Trophoblast cell (in vitro differentiated cells and primary cell): ENCODE data around the gene DICER1.

Experiments
- DNase-seq, 2 donors: peaks; one replicate each; pipeline ENCODE4 v3.0.0-alpha.2; 2016
- H2AFZ ChIP-seq: 2 replicates; pipeline ENCODE4 v1.6.1; 2013; ENCODE audit warnings: low read length, moderate library complexity, mild to moderate bottlenecking; ENCODE audit not compliant: insufficient read depth, poor library complexity
- H2AK5ac ChIP-seq: 2 replicates; pipeline ENCODE4 v1.6.1; 2013; ENCODE audit warnings: mild to moderate bottlenecking, low read length
- H2BK120ac ChIP-seq: 2 replicates; pipeline ENCODE4 v1.6.1; 2013; ENCODE audit warnings: low read length, mild to moderate bottlenecking, moderate library complexity; ENCODE audit not compliant: insufficient read depth, poor library complexity
- H2BK12ac ChIP-seq: 2 replicates; pipeline ENCODE4 v1.6.1; 2013; ENCODE audit warnings: mild to moderate bottlenecking, low read length, moderate library complexity
- H2BK5ac ChIP-seq: 2 replicates; pipeline ENCODE4 v1.6.1; 2013; ENCODE audit warnings: low read length, low read depth, moderate library complexity, mild to moderate bottlenecking; ENCODE audit not compliant: poor library complexity
- H3K14ac ChIP-seq: 2 replicates; pipeline ENCODE4 v1.6.1; 2013; ENCODE audit warnings: mild to moderate bottlenecking, low read length
- H3K18ac ChIP-seq: 2 replicates; pipeline ENCODE4 v1.6.1; 2013; ENCODE audit warnings: mild to moderate bottlenecking, low read length
- H3K23ac ChIP-seq: 2 replicates; pipeline ENCODE4 v1.6.1; 2013; ENCODE audit warnings: low read length
- H3K27ac ChIP-seq: 2 replicates; pipeline ENCODE4 v1.5.1; 2013; ENCODE audit warnings: low read depth, mild to moderate bottlenecking, inconsistent platforms, low read length, moderate library complexity
- H3K27me3 ChIP-seq: 2 replicates; pipeline ENCODE4 v1.6.1; 2013; ENCODE audit warnings: inconsistent platforms, mild to moderate bottlenecking, low read length, moderate library complexity; ENCODE audit not compliant: insufficient read depth
- H3K36me3 ChIP-seq, 2 experiments: 1 replicate in 1 of 2; 2 replicates in 1 of 2; pipeline ENCODE4 v1.6.1; 2013; ENCODE audit warnings: low read length in 2 of 2, mild to moderate bottlenecking in 2 of 2, moderate library complexity in 1 of 2; ENCODE audit not compliant: insufficient read depth in 2 of 2, control insufficient read depth in 1 of 2
- H3K4ac ChIP-seq: 2 replicates; pipeline ENCODE4 v1.6.1; 2013; ENCODE audit warnings: low read depth, mild to moderate bottlenecking, low read length, moderate library complexity
- H3K4me1 ChIP-seq, 2 experiments: 1 replicate in 1 of 2; 2 replicates in 1 of 2; pipeline ENCODE4 v1.6.1; 2013; ENCODE audit warnings: low read length in 2 of 2, mild to moderate bottlenecking in 2 of 2, moderate library complexity in 1 of 2; ENCODE audit not compliant: insufficient read depth in 2 of 2, control insufficient read depth in 1 of 2
- H3K4me2 ChIP-seq: 2 replicates; pipeline ENCODE4 v1.6.1; 2013; ENCODE audit warnings: inconsistent platforms, mild to moderate bottlenecking, low read length, moderate library complexity
- H3K4me3 ChIP-seq: 2 replicates; pipeline ENCODE4 v1.5.1; 2013; ENCODE audit warnings: mild to moderate bottlenecking, low read depth, low read length, inconsistent platforms
- H3K79me1 ChIP-seq: one replicate; pipeline ENCODE4 v1.6.1; 2013; ENCODE audit warnings: low read length
- H3K79me2 ChIP-seq: 2 replicates; pipeline ENCODE4 v1.6.1; 2013; ENCODE audit warnings: low read length, mild to moderate bottlenecking; ENCODE audit not compliant: control insufficient read depth, insufficient read depth, poor library complexity
- H3K9ac ChIP-seq: 2 replicates; pipeline ENCODE4 v1.6.1; 2013; ENCODE audit warnings: mild to moderate bottlenecking, low read length
- H3K9me3 ChIP-seq: 2 replicates; pipeline ENCODE4 v1.6.1; 2013; ENCODE audit warnings: low read depth, mild to moderate bottlenecking, control low read depth, inconsistent platforms, low read length; ENCODE audit not compliant: insufficient read depth
- H4K12ac ChIP-seq: 2 replicates; pipeline ENCODE4 v1.6.1; 2013; ENCODE audit warnings: low read depth, mild to moderate bottlenecking, low read length, moderate library complexity
- H4K8ac ChIP-seq: 2 replicates; pipeline ENCODE4 v1.6.1; 2013; ENCODE audit warnings: low read depth, mild to moderate bottlenecking, low read length, moderate library complexity
- H4K91ac ChIP-seq: one replicate; pipeline ENCODE4 v1.6.1; 2013; ENCODE audit warnings: low read depth, mild to moderate bottlenecking, low read length, moderate library complexity
- WGBS: extraction: QIAGEN DNeasy Blood & Tissue Kit; methylation state at CpG from one replicate; pipeline ENCODE4 v1.1.7; 2013; ENCODE audit warnings: missing lambda C conversion rate; ENCODE audit not compliant: insufficient read length, insufficient coverage; ENCODE audit errors: extremely low coverage; 5-methylcytosine and 5-hydroxymethylcytosine counted together

The DICER1 gene

GRCh38 chr14:95125915-95126314 is 31.4 kb downstream of the DICER1 start:
- Histone ChIP-seq H3K4me2 (no peak overlapping the region), H3K9ac (no peak overlapping the region), H3K36me3 (peaks cover 3 to 13% of the 10 kb centered on the region in 2 experiments), H3K23ac (no peak overlapping the region), H3K9me3 (no peaks in the 10 kb centered on the region), H3K79me1 (no peaks in the 10 kb centered on the region), H4K91ac (no peak overlapping the region), H3K18ac (no peak overlapping the region), H2BK12ac (no peak overlapping the region), H3K4me3 (no peak overlapping the region), H4K8ac (no peak overlapping the region), H3K4ac (no peak overlapping the region), H3K14ac (no peak overlapping the region), H3K79me2 (no peaks in the 10 kb centered on the region), H2BK120ac (no peak overlapping the region), H3K4me1 (no peaks in the 10 kb centered on the region), H2AFZ (no peak overlapping the region), H4K12ac (no peak overlapping the region), H3K27me3 (no peaks in the 10 kb centered on the region), H2BK5ac (no peak overlapping the region), H3K27ac (no peak overlapping the region), H2AK5ac (no peak overlapping the region)
- no peak for DNase-seq
- WGBS: no CpG with 5 or more reads among the region's 4 CpGs

- H3K9ac ChIP-seq: no peak overlapping the region
Measured at GRCh38 chr14:95125221-95125620, 32.1 kb downstream of the DICER1 start.

GRCh38 chr14:95123891-95124579 is 33.3 kb downstream of the DICER1 start:
- H3K18ac ChIP-seq: no peak overlapping the region
- DNase-seq: no peak
- no peak overlapping the region for H3K4me3 ChIP-seq
- H3K4me1 ChIP-seq: no peaks in the 10 kb centered on the region
- no peaks in the 10 kb centered on the region for H3K27me3 ChIP-seq
- H3K4me2 ChIP-seq: no peak overlapping the region
- H4K12ac ChIP-seq: no peak overlapping the region
- H3K4ac ChIP-seq: no peak overlapping the region
- no peak overlapping the region for H2BK120ac ChIP-seq
- H2BK12ac ChIP-seq: no peak overlapping the region
- no peak overlapping the region for H3K9ac ChIP-seq
- no peak overlapping the region for H4K91ac ChIP-seq
- H3K79me1 ChIP-seq: no peaks in the 10 kb centered on the region
- H3K14ac ChIP-seq: no peak overlapping the region
- no peak overlapping the region for H2BK5ac ChIP-seq
- no peaks in the 10 kb centered on the region for H3K9me3 ChIP-seq
- H2AFZ ChIP-seq: no peak overlapping the region
- H3K79me2 ChIP-seq: no peaks in the 10 kb centered on the region
- peaks cover 2 to 11% of the 10 kb centered on the region in 2 experiments for H3K36me3 ChIP-seq
- no peak overlapping the region for H4K8ac ChIP-seq
- H2AK5ac ChIP-seq: no peak overlapping the region
- no peak overlapping the region for H3K27ac ChIP-seq
- 100% methylated on average over 1 of the region's 9 CpGs for WGBS
- no peak overlapping the region for H3K23ac ChIP-seq

More at GRCh38 chr14:95125221-95125620, 32.1 kb downstream of the DICER1 start:
- Histone ChIP-seq H3K79me2 (no peaks in the 10 kb centered on the region), H3K27ac (no peak overlapping the region), H2BK12ac (no peak overlapping the region), H2BK5ac (no peak overlapping the region), H2AFZ (no peak overlapping the region), H3K18ac (no peak overlapping the region), H4K8ac (no peak overlapping the region), H3K9me3 (no peaks in the 10 kb centered on the region), H3K14ac (no peak overlapping the region), H3K4me2 (no peak overlapping the region), H3K36me3 (peaks cover 2 to 11% of the 10 kb centered on the region in 2 experiments), H4K91ac (no peak overlapping the region), H3K27me3 (no peaks in the 10 kb centered on the region), H3K23ac (no peak overlapping the region), H4K12ac (no peak overlapping the region), H3K4me1 (no peaks in the 10 kb centered on the region), H2BK120ac (no peak overlapping the region), H3K4me3 (no peak overlapping the region), H2AK5ac (no peak overlapping the region), H3K4ac (no peak overlapping the region), H3K79me1 (no peaks in the 10 kb centered on the region)
- 86% methylated on average over 1 of the region's 3 CpGs for WGBS
- DNase-seq: no peak

GRCh38 chr14:95122621-95122945 is 34.7 kb downstream of the DICER1 start:
- Histone ChIP-seq H4K12ac (no peak overlapping the region), H3K9me3 (no peaks in the 10 kb centered on the region), H3K27ac (no peak overlapping the region), H3K18ac (no peak overlapping the region), H3K23ac (no peak overlapping the region), H2AK5ac (no peak overlapping the region), H3K79me1 (no peaks in the 10 kb centered on the region), H4K91ac (no peak overlapping the region), H3K27me3 (no peaks in the 10 kb centered on the region), H3K9ac (no peak overlapping the region), H2BK5ac (no peak overlapping the region), H2BK120ac (no peak overlapping the region), H2BK12ac (no peak overlapping the region), H3K4me2 (no peak overlapping the region), H3K36me3 (peaks cover 2 to 13% of the 10 kb centered on the region in 2 experiments), H3K4ac (no peak overlapping the region), H3K4me1 (no peaks in the 10 kb centered on the region), H3K14ac (no peak overlapping the region), H4K8ac (no peak overlapping the region), H3K79me2 (no peaks in the 10 kb centered on the region), H3K4me3 (no peak overlapping the region), H2AFZ (no peak overlapping the region)
- DNase-seq: no peak
- WGBS: no CpG with 5 or more reads among the region's 12 CpGs
